ENCODE results near the gene CLPSL2. TPM values are rescaled to one million over a fixed set of nuclear protein-coding genes. Genes with fewer than 3 reads are reported as not detected.

Gene CLPSL2
- total RNA-seq: not detected in 2 replicates

GRCh38 chr6:35776364-35777215, at the start of gene CLPSL2:
TSS of gene CLPSL2 (plus strand) at chr6:35776598. CDS start at chr6:35776619, 21 bp downstream.

GRCh38 chr6:35736982-35737412, 39.4 kb upstream of the CLPSL2 start, which contains the start of gene ARMC12:
TSS of gene ARMC12 (plus strand) at chr6:35737032. CDS start at chr6:35737109, 77 bp downstream.

GRCh38 chr6:35780719-35781118, 4.3 kb downstream of the CLPSL2 start, which contains the start of gene CLPSL1:
TSS of gene CLPSL1 (plus strand) at chr6:35781019. CDS start at chr6:35781111, 92 bp downstream.

GRCh38 chr6:35804996-35805736, 28.8 kb downstream of the CLPSL2 start, which contains the start of gene LHFPL5:
TSS of gene LHFPL5 (plus strand) at chr6:35805352. CDS start at chr6:35805671, 319 bp downstream.

Other genes starting within 250 kb of the CLPSL2 start
- gene FKBP5, start 87.7 kb upstream of the CLPSL2 start, total RNA-seq: 6.1 and 12.4 TPM in 2 replicates
- 0.29 and 1.2 TPM in 2 replicates for gene ARMC12, start 39.6 kb upstream of the CLPSL2 start, total RNA-seq
- gene CLPSL1, start 4.4 kb downstream of the CLPSL2 start, total RNA-seq: not detected in 2 replicates
- not detected in 2 replicates for gene CLPS, start 20.7 kb downstream of the CLPSL2 start, total RNA-seq
- gene LHFPL5, start 28.8 kb downstream of the CLPSL2 start, total RNA-seq: not detected in 2 replicates
- 38.7 and 56.6 TPM in 2 replicates for gene SRPK1, start 144.5 kb downstream of the CLPSL2 start, total RNA-seq
- gene SLC26A8, start 248.0 kb downstream of the CLPSL2 start, total RNA-seq: under 0.01 and 0.87 TPM in 2 replicates

Data from smooth muscle cell of trachea (primary cell).